GM12875 (cell line): ENCODE data around the gene FIGN.

Experiments
- H3K4me3 ChIP-seq: one replicate; pipeline ENCODE4 v1.5.1; 2011; ENCODE audit warnings: low read depth, low read length, control low read depth
- TF ChIP-seq, protein P1 (sequence below): IDR thresholded peaks from 2 replicates; pipeline ENCODE4 v1.5.1; 2011; ENCODE audit warnings: low read depth, mild to moderate bottlenecking, control low read depth, inconsistent platforms, low read length, moderate library complexity, borderline replicate concordance; ENCODE audit not compliant: insufficient read depth

The FIGN gene

DNA sequence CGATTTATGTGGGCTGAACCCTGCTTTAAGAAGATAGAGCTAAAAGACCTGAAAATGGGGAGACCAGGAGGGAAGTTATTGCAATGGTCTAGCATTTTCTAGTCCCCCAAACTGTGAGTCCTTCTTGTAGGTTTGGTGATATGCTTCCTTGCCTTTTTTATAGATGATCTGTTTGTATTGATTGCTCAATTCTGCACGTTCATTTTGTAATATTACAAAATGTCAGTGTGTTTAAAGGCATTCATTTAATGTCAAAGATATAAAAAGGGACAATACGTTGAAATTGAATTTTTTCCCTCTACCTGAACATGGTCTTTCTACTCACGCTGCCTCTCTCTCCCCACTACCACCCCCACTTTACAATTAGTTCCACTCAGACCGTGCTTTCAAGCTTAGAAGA lies 5.6 kb upstream of the FIGN start:
- no peak overlapping the region for H3K4me3 ChIP-seq
- TF ChIP-seq, protein P1, sequence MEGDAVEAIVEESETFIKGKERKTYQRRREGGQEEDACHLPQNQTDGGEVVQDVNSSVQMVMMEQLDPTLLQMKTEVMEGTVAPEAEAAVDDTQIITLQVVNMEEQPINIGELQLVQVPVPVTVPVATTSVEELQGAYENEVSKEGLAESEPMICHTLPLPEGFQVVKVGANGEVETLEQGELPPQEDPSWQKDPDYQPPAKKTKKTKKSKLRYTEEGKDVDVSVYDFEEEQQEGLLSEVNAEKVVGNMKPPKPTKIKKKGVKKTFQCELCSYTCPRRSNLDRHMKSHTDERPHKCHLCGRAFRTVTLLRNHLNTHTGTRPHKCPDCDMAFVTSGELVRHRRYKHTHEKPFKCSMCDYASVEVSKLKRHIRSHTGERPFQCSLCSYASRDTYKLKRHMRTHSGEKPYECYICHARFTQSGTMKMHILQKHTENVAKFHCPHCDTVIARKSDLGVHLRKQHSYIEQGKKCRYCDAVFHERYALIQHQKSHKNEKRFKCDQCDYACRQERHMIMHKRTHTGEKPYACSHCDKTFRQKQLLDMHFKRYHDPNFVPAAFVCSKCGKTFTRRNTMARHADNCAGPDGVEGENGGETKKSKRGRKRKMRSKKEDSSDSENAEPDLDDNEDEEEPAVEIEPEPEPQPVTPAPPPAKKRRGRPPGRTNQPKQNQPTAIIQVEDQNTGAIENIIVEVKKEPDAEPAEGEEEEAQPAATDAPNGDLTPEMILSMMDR: no peak

DNA sequence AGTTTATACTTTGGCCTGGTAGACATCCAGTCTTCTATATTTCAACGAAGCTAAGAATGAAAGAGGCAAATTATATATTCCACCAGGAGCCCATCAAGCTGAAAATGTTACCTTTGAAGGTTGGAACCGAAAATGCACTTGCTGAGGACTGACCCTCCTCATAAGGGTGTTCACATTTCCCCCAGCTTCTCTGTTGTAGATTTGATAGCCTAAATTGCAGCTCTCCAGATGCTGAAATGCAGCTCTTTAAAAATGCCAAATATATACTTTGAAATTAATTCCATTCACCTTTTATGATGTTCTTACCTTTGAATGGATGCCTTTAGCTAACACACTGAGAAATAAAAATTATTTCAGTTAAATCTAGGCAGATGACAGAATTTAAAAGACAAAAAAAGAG lies 1.8 kb upstream of the FIGN start:
- TF ChIP-seq, protein P1: no peak
- H3K4me3 ChIP-seq: no peak overlapping the region

DNA sequence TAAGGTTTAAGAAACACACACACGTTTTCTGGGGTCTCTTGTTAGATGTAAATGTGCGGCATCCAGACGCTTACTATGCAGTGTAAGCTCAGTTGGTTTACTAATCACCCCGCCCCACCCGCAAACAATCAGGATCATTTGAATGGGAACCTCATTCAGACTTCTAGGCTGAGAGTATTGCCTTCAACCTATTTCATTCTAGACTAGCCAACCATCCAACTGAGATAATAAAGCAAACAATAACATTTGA lies 1.3 kb upstream of the FIGN start:
- TF ChIP-seq, protein P1: no peak
- H3K4me3 ChIP-seq: no peak overlapping the region

DNA sequence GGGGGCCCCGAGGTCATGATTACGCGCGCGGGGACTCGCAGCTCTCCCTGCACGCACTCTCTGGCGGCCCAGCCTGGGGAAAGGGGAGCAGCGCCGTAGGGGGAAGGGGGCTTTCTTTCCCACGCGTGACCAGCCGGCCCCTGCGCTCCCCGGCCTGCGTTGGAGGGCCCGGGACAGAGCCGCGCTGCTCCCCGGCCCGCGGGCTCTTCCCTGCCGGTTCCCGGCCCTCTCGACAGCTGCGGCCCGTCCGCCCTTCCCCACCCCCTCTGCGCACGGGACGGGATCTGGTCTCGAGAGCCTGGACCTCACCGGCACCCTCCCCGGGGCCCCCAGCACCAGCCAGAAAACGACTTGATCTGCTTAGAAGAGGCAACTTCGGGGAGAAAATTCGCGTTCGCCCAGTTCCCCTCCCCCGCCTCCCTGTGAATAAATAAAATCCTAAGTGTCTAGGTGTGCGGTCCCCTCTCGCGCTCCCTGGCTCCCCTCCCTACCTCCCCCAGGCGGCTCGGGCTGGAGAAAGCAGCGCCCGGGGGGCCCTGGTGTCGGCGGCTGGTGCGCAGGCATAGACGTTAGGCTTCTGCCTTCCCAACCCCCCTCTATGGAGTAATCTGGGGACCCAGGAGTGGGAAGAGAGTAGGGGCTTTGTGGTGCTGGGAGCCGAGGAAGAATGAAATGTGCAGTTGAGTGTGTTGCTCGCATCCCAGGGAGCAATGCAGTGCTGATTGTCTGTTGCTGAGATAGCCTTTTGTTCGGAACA lies 803 bp upstream of the FIGN start:
- TF ChIP-seq, protein P1: no peak
- H3K4me3 ChIP-seq: no peak overlapping the region

DNA sequence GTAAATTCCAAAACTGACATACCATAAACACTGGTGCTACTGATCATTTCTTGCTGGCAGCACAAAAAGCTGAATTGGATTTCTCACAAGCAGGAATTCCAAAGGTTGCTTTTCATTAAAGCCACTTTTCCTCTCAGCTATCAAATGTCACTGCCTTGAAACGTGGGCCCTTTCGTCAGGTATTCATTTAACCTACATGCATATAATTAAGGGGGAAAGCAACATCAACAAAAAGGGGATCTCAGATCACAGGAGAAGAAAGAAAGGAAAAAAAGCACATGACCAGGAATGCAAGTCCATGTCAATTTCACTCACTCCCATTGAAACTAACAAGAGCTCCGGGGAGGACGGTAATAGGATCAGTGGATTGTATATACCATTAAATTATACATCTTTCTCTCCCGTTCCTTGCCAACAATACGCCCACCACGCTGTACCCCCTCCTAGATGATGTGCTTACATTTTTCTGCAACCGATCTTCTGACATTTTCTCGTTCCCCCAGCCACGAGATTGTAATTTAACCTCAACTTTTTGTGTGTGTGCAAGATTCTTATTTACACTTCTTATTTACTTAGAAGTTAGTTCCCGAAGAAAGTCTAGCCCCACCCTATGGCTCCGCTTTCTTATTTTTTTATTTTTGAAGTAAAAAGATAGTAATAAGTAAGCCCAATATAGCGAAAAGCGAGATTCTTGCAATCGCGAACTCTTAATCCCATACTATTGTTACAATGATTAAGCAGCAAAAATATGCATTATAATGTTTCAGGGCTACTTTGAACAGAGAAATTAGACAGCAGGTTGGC lies 725 bp downstream of the FIGN start:
- H3K4me3 ChIP-seq: no peak overlapping the region
- TF ChIP-seq, protein P1: no peak

DNA sequence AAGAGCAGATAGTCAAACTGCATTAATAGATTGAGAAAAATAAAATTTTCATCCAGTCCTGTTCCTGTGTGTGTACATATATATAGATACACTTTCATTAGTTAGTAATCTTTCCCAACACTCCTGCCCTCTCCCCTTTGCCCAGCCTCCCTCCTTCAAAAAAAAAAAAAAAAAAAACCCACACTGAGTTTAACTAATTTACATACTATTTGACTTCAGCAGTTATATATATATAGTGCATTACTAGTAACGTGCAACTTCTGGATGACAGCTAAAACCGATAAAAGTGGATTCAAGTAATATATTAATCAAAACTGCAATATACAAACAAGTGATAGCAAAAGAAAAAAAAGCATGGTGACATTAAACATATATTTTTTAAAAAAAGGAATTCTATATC lies 1.4 kb downstream of the FIGN start:
- TF ChIP-seq, protein P1: no peak
- H3K4me3 ChIP-seq: no peak overlapping the region

DNA sequence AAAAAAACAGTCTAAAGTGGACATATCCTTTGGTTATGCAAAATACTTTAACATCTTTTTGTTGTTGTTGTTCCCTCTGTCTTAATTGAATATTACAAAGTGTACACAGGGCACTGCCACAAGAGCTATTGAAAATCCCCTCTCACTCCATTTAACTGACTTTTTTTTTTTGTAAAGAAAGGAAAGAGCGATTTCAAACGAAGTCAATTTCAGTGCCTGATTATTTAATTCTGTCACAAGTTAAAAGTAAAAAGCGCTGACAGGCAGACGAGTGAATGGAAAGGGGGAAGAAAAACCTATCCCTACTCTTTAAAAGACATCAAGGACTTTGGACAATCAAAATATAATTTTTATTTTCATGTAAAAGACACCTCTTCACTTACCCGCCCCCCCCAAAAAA lies 1.9 kb downstream of the FIGN start:
- H3K4me3 ChIP-seq: no peak overlapping the region

More for the DNA sequence above, 1.9 kb downstream of the FIGN start:
- TF ChIP-seq, protein P1: no peak
